ENCODE data around the gene NACA2.

Gene NACA2

DNA sequence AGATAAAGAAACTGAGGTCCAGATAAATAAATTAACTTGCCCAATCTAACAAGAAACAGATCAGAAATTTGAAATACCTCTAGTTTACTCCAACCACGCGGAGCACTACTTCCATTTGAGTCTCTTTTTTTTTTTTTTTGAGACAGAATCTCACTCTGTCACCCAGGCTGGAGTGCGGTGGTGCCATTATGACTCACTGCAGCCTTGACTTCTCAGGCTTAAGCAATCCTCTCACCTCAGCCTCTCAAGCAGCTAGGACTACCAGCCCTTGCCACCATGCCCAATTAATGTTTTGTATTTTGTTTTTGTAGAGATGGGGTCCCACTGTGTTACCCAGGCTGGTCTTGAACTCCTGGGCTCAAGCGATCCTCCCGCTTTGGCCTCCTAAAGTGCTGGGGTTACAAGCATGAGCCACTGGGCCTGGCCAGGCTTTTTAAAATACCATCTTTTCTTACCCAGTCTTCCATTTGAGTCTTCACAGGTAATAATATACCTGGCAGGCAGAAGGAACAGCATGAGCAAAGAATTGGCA is 3.3 kb upstream of the NACA2 start:
- no peaks in the 10 kb centered on the region for H3K36me3 ChIP-seq
- H3K27me3 ChIP-seq: peaks cover 67% of the 10 kb centered on the region
- H3K4me1 ChIP-seq (ENCODE audit: control insufficient read depth in 1 of 2, insufficient read depth in 1 of 2, low read depth in 1 of 2, low read length in 1 of 2): no peaks in the 10 kb centered on the region
- no peak overlapping the region for H3K27ac ChIP-seq
- TF ChIP-seq, protein P1, sequence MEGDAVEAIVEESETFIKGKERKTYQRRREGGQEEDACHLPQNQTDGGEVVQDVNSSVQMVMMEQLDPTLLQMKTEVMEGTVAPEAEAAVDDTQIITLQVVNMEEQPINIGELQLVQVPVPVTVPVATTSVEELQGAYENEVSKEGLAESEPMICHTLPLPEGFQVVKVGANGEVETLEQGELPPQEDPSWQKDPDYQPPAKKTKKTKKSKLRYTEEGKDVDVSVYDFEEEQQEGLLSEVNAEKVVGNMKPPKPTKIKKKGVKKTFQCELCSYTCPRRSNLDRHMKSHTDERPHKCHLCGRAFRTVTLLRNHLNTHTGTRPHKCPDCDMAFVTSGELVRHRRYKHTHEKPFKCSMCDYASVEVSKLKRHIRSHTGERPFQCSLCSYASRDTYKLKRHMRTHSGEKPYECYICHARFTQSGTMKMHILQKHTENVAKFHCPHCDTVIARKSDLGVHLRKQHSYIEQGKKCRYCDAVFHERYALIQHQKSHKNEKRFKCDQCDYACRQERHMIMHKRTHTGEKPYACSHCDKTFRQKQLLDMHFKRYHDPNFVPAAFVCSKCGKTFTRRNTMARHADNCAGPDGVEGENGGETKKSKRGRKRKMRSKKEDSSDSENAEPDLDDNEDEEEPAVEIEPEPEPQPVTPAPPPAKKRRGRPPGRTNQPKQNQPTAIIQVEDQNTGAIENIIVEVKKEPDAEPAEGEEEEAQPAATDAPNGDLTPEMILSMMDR (IDR thresholded peaks at IDR 0.05): no peak
- no peak overlapping the region for H3K4me3 ChIP-seq (ENCODE audit: low read depth in 1 of 2, low read length in 1 of 2)
- H3K9me3 ChIP-seq: no peaks in the 10 kb centered on the region

- Histone ChIP-seq H3K4me3 (ENCODE audit: low read depth in 1 of 2, low read length in 1 of 2) (no peak overlapping the region), H3K9me3 (no peaks in the 10 kb centered on the region), H3K36me3 (no peaks in the 10 kb centered on the region), H3K27me3 (peaks cover 67% of the 10 kb centered on the region), H3K4me1 (ENCODE audit: control insufficient read depth in 1 of 2, insufficient read depth in 1 of 2, low read depth in 1 of 2, low read length in 1 of 2) (no peaks in the 10 kb centered on the region), H3K27ac (no peak overlapping the region)
- TF ChIP-seq, protein P1 (IDR thresholded peaks at IDR 0.05): no peak
Measured at GRCh38 chr17:61593426-61593825, 2.4 kb upstream of the NACA2 start.

GRCh38 chr17:61591930-61592329 is 911 bp upstream of the NACA2 start:
- TF ChIP-seq, protein P1 (IDR thresholded peaks at IDR 0.05): no peak
- Histone ChIP-seq H3K9me3 (no peaks in the 10 kb centered on the region), H3K27ac (no peak overlapping the region), H3K27me3 (peaks cover 69% of the 10 kb centered on the region), H3K4me1 (ENCODE audit: control insufficient read depth in 1 of 2, insufficient read depth in 1 of 2, low read depth in 1 of 2, low read length in 1 of 2) (no peaks in the 10 kb centered on the region), H3K36me3 (no peaks in the 10 kb centered on the region), H3K4me3 (ENCODE audit: low read depth in 1 of 2, low read length in 1 of 2) (no peak overlapping the region)

DNA sequence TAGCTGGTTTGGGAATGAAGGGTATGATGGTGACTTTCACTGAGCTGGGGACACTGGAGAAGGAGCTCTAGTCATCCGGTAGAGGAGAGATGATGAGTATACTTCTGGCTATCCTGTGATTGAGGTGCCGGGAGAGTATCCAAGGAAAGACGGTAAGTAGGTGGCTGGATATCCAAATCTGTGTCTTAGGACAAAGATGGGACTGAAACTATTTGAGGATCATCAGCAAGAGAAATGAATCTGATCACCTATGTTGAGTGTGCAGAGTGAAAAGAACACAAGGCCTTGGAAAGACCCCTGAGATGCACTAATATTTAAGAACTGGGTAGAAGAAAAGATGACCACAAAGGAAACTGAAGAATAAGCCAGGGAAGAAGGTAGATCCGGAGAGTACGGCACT is 1.0 kb downstream of the NACA2 start:
- H3K27me3 ChIP-seq: peaks cover 55% of the 10 kb centered on the region
- TF ChIP-seq, protein P1 (IDR thresholded peaks at IDR 0.05): no peak
- no peaks in the 10 kb centered on the region for H3K4me1 ChIP-seq (ENCODE audit: control insufficient read depth in 1 of 2, insufficient read depth in 1 of 2, low read depth in 1 of 2, low read length in 1 of 2)
- no peaks in the 10 kb centered on the region for H3K36me3 ChIP-seq
- no peak overlapping the region for H3K27ac ChIP-seq
- no peaks in the 10 kb centered on the region for H3K9me3 ChIP-seq
- H3K4me3 ChIP-seq (ENCODE audit: low read depth in 1 of 2, low read length in 1 of 2): no peak overlapping the region

DNA sequence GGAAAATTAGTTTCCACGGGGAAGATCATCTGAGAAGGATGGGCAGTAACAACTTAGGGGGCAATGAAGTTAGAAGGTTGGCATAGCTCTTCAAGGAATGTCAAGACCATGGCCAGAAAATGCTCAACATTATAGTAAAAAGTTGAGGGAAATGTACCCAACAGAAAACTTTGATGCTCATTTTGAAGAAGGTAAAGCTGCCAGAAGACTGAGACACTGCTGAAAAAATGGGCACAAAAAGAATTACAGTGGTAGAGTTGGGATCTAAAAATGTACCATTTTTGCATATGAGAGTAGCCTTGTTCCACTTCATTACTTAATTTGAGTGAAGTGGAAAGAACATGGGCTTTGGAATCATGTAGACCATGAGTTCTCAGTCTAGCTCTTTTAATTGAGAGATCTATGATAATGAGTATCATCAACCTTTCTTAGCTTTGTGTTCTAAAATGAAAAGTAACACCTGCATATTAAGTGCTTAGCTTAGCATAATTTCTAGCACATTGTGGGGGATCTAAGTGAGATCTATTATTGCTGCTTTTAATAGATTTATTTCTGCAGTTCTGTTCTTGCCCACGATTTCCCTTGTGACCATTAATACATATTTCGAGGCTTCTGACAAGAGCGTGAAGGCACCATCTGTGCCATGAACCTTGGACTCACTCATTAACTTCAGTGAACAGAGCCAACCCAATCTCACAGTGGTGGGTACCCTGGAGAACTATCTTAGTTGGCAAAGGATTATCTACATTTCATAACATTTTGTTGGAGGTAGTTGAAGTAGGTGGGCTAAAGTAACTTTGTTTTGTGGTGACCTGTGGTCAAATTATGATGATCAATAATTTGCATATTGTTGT is 3.0 kb downstream of the NACA2 start:
- no peak overlapping the region for H3K4me3 ChIP-seq (ENCODE audit: low read depth in 1 of 2, low read length in 1 of 2)
- no peaks in the 10 kb centered on the region for H3K4me1 ChIP-seq (ENCODE audit: control insufficient read depth in 1 of 2, insufficient read depth in 1 of 2, low read depth in 1 of 2, low read length in 1 of 2)
- no peaks in the 10 kb centered on the region for H3K9me3 ChIP-seq
- H3K36me3 ChIP-seq: no peaks in the 10 kb centered on the region
- TF ChIP-seq, protein P1 (IDR thresholded peaks at IDR 0.05): no peak
- H3K27me3 ChIP-seq: peaks cover 43% of the 10 kb centered on the region
- H3K27ac ChIP-seq: no peak overlapping the region

Data from neutrophil (primary cell).